ENCODE results near the gene C10orf143.

Gene C10orf143

DNA sequence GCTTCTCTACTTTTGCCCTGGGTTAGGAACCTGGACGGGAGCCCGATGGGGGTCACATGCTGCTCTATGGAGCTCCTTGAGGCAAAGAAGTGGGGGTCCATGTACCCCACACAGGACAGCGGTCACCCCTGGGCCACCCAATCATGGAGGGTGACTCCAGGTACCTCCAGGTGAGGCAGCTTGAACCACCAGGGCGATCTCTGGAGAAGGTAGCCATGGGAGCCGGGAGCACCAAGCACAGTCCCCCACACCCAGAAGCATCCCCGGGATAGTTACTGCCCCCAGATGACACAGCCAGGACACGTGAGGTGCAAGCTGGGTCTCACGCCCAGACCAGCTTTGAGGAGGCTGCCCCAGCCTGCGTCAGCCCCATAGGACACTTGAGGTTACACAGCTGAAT, 58.4 kb downstream of the C10orf143 start:
- no peak for DNase-seq

DNA sequence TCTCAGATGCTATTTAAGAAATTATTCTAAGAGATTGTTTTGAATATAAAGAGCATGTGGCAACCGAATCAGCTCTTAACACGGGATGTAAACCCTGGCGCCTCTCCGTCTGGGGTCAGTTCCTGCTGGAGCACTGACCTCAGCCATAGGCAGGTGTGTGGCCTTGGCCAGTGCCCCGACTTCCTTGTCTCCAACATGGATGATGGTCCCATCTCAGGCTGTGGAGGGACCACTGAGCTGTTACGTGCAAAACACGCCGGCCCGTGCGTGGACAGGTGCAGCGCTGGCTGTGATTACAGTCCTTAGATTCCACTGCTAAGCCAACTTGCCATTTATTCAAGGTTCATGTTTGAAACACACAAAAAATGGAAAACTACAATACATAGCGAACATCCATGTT, 59.9 kb downstream of the C10orf143 start:
- no peak for DNase-seq

DNA sequence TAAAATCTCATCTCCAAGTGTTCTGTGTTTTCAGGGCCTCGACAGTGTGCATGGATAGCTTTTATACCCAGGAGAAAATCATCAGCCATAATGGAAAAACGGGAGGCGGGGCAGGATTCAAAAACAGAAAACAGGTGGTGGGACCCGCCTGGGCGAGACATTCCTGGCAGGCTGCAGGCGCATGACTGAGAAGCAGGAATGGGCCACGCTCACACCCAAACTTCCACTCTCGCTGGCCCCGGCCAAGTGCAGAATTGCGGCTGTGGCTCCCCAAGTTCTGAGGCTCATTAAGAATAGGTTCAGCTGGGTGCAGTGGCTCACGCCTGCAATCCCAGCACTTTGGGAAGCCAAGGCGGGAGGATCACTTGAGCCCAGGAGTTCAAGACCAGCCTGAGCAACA, 60.6 kb downstream of the C10orf143 start:
- no peak for DNase-seq

DNA sequence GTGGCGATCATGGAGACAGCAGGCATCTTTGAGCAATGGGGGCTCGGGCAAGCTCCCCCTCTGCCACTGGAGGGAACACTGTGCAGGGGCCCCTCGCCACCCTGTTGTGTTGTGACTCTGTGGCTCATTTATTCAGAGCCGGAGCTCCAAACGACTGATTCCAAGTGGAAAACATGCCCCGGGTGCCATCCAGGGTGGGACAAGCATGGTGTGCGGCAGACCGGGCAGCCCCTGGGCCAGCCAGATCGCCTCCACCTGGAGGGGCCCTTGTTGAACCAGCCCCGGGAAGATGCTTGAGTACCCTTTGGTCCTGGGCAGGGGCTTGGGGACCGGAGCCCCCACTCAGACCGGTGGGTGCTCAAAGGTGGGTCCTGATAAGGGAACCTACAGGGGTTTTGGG, 61.4 kb downstream of the C10orf143 start:
- no peak for DNase-seq

DNA sequence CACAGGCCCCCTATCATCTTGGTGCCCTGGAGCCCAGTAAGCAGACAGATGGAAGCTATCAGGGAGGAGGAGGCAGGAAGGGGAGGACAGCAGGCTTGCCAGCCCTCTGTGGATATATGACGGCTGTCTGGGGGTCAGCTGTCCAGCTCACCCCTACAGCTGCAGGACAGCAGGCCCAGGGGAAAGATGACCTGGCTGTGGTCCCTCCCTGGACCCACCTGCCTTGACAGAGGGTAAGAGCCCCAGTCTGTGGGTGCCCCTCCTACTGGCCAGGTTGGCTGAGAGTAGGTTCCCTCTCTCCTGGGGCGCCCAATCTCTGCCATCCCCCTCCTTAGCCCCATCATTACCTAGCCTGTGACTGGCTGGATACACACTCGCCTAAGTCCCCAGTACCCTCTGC, 62.5 kb downstream of the C10orf143 start:
- no peak for DNase-seq

DNA sequence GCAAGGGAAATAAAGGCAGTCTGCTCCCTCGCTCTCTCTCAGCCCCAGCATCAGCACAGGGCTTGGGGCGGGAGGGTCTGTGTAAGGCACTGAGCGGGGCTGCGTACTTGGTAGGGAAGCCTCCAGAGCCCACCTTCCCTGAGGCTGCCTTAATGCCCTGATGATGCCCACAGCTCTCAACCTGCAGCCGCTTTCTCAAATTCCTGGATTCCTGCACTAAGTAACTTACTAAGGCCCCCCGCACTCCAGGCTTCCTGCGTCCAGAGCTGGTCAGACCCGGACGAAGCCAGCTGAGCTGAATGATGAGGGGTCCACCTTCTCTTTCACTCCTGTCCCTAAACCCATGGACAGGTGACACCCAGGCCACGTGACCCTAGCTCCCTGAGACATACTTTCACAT, 63.3 kb downstream of the C10orf143 start:
- no peak for DNase-seq

DNA sequence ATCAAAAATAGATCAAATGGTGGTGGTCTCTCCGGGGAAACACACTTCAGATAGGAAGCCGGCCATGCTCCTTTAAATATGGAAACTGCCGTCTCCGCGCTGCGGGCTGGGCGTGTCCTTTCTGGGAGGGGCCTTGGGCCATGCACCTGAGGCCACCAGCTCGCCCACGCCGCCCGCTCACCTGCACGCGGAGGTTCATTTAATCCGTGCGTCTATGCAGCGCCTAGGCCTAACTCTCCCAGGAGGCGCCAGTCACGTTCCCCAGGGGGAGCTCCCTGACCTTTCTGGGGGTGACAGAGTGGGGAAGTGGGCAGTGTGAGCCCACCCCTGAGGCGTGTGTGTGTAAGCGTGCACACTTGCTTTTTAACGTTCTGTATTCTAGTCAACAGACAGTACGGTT, 64.0 kb downstream of the C10orf143 start:
- DNase-seq, result no peak

DNA sequence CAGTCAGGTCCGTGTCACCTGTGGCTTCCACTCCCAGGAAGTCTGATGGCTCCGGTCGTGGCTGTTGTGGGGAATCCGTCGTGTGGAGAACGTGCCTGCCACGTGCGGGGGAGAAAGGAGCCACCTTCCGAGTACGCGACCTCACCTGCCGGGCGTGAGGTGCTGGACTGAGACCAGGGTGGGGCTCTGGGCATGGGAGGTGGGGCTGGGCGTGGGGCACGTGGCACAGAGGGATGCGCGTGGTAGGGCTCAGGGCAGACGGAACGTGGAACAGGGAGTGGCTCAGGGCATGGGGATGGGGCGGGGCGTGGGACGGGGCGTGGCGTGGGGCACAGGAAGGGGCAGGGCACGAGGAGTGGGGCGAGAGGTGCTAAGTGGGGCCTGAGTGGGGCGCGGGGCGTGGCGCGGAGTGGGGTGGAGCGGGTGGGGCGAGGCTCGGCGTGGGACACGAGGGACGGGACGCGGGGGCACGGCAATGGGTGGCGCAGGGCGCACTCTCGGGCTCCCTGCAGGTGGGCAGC, 64.8 kb downstream of the C10orf143 start:
- DNase-seq, result no peak

DNA sequence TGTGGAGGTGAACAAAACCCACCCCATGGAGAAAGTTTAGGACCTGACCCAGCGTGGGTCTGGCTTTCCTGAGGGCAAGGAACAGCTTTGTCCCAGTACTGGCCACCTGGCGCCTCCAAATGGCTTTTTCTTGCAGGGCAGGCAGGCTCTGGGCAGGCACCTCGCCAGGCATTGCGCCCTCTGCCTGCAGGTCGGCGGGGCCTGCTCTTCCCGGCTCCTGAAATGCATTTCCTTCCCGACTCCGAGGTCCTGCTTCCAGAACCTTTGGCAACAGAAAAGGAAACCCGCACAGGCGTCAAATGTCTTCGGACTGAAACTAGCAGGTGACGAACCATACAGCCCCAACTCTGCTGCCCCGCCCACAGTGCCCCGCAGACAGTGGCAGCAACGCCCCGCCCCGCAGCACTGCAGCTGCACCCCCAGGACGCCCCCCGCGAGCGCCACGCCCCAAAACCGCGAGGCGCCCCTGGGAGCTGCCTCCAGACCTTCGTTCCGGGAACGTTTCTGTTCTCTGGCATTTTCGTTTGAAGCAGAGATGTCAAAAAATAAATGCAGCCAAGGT, 65.5 kb downstream of the C10orf143 start:
- DNase-seq, result no peak

DNA sequence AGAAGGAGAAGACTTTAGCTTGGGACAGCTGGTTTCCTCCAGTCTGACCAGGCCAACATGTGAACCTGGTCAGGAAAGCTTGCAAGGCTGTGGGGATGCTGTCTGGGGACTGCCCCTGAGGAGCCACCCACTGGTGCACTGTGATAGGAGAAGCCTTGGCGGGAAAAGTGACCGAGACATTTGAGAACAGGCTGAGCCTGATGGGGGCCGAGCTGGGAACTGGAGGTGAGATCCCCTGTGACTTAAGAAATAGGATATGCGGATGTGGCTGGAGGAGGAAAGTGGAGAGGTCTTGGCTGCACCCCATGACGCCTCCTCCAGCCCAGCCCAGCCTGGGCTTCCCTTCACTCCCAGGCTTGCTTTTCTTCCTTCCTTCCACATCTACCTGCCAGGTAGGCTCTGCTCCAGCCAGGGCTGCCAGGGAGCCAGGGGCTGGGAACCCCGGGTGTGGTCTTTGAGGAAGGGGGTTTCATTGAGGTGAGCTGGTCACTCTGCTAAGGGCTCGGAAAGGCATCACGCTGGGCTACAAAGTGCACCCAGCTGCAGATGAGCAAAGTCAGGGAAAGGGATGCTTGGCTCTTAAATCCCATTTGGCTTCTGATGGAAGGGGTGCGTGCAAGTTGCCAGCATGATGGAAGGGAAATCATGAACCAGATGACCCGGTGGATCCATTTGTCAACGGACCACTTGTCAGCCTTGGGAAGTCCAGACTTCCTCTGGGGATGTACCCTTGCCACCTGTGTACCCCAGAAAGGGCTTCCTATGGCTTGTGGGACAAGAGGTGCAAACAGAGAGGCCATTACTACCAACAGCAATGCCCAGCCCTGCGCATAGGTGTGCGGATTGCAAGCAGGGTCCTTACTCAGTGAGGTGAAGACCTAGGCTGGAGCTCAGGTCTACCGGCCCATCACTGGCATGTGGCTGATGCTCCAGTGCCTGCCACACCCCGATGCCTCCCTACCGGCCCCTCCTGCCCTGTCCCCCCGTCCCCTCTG, 66.3 kb downstream of the C10orf143 start:
- no peak for DNase-seq

DNA sequence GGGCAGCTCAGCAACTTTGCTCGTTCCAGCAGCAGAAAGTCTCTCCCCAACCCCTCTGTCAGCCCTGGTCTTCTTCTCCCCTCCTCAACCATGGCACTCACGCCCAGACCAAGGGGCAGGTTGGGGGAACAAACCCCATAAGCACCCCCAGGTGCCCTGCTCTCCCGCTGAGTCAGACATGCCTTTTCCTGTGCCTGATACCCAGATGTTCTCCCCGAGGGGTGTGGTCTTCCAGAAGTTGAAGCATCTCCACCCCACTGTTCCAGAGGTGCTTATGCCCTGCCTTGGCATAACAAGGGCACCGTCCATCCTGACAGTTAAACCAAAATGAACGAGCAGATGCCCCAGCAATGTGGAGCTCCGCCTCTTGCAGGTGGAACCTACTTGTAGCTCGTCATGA, 67.1 kb downstream of the C10orf143 start:
- DNase-seq, result no peak

DNA sequence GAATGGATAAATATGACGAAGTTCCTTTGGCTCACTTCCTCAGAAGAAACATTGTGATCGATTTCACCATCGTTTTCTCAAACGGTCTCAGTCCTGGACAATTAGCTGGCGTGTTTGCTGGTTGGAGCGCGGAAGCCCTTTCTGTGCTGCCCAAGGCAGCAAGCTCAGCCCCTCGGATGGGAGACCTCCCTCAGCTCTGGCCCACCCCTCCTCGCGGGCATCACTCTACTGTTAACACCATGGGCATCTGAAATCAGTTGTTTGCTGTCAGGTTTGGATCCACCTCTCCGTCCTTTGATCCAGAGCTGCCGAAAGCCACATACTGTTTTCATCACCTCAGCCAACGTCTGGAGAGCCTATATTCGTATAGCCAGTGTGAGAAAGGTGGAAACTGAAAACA, 68.2 kb downstream of the C10orf143 start:
- no peak for DNase-seq

DNA sequence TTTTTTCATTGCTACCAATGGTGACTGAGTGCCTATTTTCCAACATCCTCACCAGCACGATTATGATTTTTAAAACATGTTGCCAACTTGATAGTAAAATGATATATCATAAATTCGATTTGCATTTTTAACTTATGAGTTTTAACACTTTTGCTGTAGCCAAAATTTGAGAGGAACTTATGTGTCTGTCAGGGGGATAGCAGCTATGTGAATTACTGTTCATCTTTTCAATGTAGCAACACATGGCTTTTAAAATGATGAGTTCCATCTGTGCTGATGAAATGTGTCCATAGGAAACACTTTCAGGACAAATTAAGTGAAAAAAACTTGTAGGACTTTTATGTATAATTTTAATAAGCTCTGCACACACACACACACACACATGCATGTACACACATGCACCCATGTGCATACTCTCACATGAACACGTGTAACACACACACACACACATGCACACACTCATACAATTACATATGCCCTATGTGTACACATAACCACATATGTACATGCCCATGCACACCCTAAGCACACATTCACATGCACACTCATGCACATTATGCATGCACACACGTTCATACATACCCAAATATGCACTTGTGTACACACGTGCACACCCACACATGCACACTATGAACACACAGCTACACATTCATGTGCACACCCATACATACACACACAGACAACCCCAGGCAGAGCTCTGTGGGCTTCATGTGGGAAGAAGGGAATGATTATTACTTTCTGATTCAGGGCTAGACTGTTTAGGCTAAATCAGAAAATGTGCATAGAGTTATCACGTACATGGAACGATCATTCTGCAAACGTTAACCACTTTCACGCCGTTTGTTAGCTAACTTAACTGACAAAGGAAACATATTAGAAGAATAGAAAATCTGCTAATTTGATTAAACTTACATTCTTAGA, 68.9 kb downstream of the C10orf143 start:
- DNase-seq, result no peak

DNA sequence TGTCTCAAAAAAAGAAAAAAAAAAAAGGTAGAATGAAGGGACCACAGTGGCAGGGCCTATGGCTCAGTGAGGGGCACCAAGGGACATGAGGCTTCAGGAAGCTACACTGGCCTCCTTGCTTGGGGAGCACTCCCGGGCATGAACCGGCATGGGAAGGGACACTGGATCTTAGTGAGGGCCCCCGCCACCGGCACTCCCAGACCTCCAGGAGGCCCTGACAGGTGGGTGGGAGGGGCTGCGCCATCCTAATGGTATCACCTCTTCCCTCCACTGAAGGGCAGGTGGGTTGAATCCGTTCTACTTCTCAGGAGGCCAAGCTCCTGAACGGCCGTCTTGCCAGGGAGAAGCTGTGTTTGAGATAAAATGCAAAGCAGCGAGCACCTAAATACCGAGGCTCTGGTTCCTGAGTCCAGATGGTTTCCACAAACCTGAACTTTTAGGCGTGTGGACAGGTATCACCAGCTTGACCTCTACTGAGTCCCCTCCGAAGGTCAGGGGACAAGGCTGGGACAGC, 69.8 kb downstream of the C10orf143 start:
- no peak for DNase-seq

DNA sequence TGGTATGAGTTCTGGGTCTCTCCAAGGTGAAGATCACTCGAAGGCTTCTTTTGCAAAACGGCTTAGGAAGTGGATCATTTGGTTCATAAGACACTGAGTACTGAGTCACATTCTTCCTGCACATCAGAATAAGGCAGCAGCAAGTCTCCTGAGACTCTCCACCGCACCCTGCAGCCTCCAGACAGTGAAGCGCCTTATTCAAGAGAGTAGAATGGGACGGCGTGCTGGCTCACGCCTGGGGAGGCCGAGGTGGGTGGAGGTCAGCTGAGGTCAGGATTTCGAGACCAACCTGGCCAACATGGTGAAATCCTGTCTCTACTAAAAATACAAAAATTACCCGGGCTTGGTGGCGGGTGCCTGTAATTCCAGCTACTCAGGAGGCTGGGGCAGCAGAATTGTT, 70.3 kb downstream of the C10orf143 start:
- no peak for DNase-seq

DNA sequence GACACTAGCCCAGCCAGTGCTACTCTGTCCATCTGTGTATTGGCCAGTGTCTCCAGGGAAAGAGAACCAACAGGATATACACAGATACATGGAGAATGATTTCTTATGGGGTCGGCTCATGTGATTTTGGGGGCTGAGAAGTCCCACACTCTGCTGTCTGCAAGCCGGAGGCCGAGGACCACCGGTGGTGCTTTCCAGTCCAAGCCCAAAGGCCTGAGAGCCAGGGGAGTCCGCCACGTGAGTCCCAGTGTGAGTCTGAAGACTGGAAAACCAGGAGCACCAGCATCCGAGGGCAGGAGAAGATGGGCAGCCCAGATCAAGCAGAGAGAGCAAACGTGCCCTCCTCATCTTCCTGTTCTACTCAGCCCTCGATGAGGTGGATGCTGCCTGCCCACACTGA, 71.5 kb downstream of the C10orf143 start:
- no peak for DNase-seq

DNA sequence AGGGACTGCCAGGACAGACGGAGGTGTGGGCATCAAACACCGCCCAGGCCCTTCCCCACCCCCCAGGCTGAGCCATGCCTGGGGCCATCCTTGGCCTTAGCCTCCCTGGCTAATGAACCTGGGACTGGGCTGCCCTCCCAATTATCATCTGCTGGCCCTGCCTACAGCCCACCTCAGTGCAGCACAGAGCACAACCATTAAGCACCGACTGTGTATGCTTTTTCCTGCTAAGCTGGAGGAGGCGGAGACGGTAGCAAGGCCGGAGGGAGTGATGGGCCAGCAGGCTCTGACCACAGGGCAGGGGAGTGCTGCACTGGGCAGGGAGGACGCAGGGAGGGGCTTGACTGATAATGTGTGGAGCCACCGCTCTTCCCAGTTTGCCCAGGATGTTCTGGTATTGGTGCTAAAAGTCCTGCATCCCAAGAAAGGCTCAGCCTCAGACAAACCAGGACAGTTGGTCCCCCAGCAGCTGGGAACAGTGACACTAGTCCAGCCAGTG, 72.0 kb downstream of the C10orf143 start:
- DNase-seq, result no peak

DNA sequence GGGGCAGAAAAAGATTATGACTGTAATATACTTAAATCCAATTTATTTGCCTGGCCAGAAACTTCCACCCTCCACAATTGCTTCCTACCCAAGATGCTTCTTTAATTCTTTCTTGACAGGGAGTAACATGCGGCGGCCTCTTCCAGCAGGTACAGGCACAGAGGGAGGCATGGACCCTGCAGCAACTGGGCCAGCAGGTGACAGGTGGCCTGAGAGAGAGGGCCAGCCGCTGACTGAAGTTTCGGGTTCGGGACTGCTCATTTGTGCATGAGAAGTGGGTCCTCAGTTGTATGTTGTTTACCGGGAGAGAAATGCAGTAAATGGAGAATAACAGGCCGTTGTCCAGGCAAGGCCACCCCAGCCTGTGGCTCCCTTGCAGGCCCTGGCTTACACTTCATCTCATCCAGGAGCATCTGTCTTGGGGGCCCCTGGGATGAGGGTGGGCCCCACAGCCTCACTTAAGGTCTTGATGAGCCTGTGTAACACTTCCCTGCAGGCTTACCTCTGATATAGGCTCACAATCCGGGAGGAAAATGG, 72.5 kb downstream of the C10orf143 start:
- no peak for DNase-seq

DNA sequence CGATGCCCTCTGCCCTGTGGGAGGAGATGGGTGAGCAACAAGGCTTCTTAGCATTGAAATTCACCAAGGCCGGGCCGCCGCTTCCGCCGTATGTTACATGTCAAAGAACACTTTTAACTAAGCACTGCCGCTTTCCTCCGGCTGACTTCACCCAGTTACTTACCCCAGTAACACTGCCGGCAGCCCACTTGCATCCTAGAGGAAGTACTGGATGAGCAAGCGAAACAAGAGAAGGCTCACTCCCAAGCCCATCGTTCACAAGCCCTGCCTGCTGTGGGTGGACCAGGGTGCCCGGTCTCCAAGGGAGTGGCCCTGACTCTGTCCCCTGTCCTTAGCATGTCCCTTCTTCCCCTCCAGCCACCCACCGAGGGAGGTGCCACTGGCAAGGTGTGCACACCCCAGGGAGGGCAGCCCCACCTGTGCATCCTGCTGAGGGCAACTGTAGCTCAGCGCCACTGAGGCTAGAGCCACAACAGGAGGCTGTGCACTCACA, 73.4 kb downstream of the C10orf143 start:
- DNase-seq, result no peak

DNA sequence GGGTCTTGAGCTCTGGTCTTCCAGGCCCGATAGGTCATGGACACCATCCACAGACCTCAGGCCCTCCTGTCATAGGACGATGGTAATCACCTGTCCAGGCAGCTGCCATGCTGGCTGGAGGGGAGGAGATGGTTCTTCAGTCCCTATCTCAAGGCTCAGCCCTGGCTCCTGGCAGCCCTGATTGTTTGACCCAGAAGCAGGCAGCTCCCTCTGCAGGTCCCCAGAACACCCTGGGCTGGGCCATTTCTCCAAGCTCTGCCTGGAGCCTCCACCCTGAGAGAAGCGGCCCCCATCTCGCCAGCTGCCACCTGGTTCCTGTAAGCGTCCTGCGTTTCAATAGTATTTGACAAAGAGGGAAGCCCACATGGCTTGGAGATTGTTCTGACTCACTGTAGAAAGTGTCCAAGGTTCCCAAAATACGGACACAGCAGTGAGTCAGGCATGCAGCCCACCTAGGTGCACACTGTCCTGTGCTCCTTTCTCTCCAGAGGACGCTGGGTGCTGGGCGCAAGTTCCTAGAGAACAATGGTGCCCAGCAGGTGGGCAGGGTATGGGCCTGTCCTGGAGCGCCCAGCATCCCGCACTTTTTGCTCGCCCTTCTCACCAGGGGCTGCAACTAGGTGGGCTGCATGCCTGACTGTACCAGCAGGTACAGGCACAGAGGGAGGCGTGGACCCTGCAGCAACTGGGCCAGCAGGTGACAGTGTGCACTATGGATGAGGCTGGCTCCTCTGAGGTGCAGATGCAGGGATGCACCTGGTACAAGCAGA, 74.1 kb downstream of the C10orf143 start:
- DNase-seq, result no peak

DNA sequence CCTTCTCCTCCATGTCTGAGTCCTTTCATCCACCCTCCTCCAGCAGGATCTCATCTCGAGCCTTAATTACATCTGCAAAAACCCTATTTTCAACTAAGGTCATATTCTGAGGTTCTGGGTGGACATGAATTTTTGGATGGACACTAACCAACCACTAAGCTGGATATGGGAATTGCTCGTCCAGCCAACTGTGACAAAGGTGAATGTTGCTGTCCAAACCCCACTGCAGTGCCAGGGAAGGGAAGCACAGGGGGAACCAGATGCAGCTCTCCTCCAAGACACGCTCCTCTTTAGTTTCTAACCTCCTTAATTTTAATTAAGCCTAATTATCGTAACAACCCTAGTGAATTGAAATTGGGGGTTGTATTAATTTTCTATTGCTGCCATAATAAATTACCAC, 81.4 kb downstream of the C10orf143 start:
- DNase-seq, result no peak

DNA sequence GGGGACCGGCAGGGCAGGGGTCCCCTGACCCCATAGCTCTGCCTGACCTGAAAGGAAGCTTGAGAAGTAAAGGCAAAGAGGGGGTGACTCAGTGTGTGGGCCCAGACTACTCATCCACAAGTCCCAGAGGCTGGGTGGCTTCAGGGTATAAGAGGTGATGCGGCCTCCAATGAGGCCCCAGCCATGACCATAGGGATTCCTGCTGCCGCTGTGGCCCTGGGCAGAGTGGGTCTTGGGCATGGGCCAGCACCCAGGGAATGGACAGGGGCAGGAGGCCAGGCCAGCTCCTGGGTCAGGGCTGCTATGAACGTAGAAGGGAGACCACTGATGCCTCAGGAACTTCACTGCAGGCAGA, 82.2 kb downstream of the C10orf143 start:
- DNase-seq, result no peak
